NCI-H748 (cell line): ENCODE results near the gene HOXB4.
"Not testable (repeated sequence)": the region's sequence is repeated elsewhere in the genome, so short reads cannot be mapped to it uniquely, and the experiment has no call there.

Source experiments
- DNase-seq: peaks from one replicate; lab custom pipeline; 2025; ENCODE audit not compliant: unreplicated experiment; lab: John Stamatoyannopoulos, UW

Gene HOXB4

GRCh38 chr17:48535793-48536559 lies 42.2 kb downstream of the HOXB4 start:
- not testable (repeated sequence) for DNase-seq

- DNase-seq, result no peak
Observed at GRCh38 chr17:48532261-48532660, 45.9 kb downstream of the HOXB4 start.

- no peak for DNase-seq
Observed at GRCh38 chr17:48530887-48531272, 47.3 kb downstream of the HOXB4 start, which contains the start of gene HOXB1. TSS of gene HOXB1 (minus strand) at chr17:48531011. CDS start at chr17:48530904, 107 bp downstream.

GRCh38 chr17:48530208-48530886 lies 47.8 kb downstream of the HOXB4 start:
- DNase-seq, result no peak

GRCh38 chr17:48529683-48530009 lies 48.5 kb downstream of the HOXB4 start:
- no peak for DNase-seq

GRCh38 chr17:48528936-48529682 lies 49.0 kb downstream of the HOXB4 start:
- DNase-seq, result no peak

GRCh38 chr17:48528153-48528935 lies 49.8 kb downstream of the HOXB4 start:
- DNase-seq, result no peak

- DNase-seq, result no peak
Observed at GRCh38 chr17:48527547-48527932, 50.6 kb downstream of the HOXB4 start.

- DNase-seq, result no peak
Observed at GRCh38 chr17:48526608-48527546, 51.3 kb downstream of the HOXB4 start.
